ENCODE measurements around the gene MXD4. TPM values are rescaled to one million over a fixed set of nuclear protein-coding genes. Genes with fewer than 3 reads are reported as not detected.

The MXD4 gene
- total and polyA plus RNA-seq, 2 of the 13 experiments (the other 11 are each of a cell fraction or from before 2014, with no cell fraction given): 29.0 to 31.3 TPM

DNA sequence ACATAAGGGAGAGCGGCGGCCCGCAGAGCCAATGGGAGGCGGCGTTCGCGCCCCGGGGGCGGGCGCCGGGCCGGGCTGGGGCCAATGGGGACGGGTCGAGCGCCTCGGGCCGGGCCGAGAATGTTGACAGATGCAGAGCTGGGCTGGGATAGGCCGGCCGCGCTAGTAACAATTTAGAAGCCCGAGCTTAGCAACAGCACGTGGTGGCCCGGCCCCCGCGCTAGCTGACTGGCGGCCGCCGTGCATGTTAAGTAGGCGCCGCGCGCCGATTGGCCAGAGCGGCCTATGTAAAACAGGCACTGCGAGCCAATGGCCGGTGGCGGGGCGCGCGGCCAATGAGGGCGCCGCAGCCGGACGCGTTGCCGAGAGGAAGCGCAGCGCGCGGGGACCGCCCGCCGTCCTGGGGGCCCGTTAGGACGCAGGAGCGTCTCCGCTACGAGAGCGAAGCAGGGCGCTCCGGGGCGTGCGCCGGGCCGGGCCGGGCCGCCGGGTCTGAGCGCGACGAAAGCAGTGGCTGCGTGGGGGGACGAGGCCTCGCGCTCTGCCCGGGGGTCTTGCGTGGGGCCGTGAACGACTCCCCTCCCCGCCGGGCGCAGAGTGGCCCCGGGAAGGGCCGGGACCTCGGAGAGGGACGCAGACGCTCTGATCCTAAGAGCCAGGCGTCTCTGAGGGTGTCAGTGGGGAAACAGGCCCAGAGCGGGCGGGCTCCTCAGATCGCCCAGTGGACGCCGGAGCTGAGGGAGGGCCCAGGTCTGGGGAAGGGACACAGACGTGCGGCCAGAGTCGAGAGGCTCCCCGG, 435 bp upstream of the MXD4 start (continued):
- TF ChIP-seq, protein P1, sequence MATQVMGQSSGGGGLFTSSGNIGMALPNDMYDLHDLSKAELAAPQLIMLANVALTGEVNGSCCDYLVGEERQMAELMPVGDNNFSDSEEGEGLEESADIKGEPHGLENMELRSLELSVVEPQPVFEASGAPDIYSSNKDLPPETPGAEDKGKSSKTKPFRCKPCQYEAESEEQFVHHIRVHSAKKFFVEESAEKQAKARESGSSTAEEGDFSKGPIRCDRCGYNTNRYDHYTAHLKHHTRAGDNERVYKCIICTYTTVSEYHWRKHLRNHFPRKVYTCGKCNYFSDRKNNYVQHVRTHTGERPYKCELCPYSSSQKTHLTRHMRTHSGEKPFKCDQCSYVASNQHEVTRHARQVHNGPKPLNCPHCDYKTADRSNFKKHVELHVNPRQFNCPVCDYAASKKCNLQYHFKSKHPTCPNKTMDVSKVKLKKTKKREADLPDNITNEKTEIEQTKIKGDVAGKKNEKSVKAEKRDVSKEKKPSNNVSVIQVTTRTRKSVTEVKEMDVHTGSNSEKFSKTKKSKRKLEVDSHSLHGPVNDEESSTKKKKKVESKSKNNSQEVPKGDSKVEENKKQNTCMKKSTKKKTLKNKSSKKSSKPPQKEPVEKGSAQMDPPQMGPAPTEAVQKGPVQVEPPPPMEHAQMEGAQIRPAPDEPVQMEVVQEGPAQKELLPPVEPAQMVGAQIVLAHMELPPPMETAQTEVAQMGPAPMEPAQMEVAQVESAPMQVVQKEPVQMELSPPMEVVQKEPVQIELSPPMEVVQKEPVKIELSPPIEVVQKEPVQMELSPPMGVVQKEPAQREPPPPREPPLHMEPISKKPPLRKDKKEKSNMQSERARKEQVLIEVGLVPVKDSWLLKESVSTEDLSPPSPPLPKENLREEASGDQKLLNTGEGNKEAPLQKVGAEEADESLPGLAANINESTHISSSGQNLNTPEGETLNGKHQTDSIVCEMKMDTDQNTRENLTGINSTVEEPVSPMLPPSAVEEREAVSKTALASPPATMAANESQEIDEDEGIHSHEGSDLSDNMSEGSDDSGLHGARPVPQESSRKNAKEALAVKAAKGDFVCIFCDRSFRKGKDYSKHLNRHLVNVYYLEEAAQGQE (IDR thresholded peaks at IDR 0.05; ENCODE audit: borderline replicate concordance in 1 of 2, low read depth in 1 of 2, low read length in 2 of 2): 0 out of 4 replicates have a peak, but pooled peaks of 1 of the 2 experiments have one; percentile 31
- peak; percentile 68; the same call in 1 of the 2 replicates for TF ChIP-seq TAF1 (CRISPR knock-in tag; IDR thresholded peaks at IDR 0.05)
- TF ChIP-seq ZNF331 (CRISPR knock-in tag; IDR thresholded peaks at IDR 0.05): peak; percentile 43; the same call in 1 of the 2 replicates
- TF ChIP-seq YY1 (IDR thresholded peaks at IDR 0.05; ENCODE audit: insufficient read depth, insufficient replicate concordance, low read depth, low read length): peak; percentile 48
- no peak for TF ChIP-seq ZNF484 (CRISPR knock-in tag; IDR thresholded peaks at IDR 0.05; ENCODE audit: borderline replicate concordance, low read depth)
- peak; percentile 49; the same call in 1 of the 2 replicates for TF ChIP-seq ZNF724P (CRISPR knock-in tag; IDR thresholded peaks at IDR 0.05; ENCODE audit: borderline replicate concordance)
- peak; percentile 94 for TF ChIP-seq ARID4A (CRISPR knock-in tag; IDR thresholded peaks at IDR 0.05; ENCODE audit: borderline replicate concordance)
- no peak for TF ChIP-seq ZNF24 (IDR thresholded peaks at IDR 0.05)
- TF ChIP-seq ZNF274 (CRISPR knock-in tag; IDR thresholded peaks at IDR 0.05): peak; percentile 61; the same call in 1 of the 2 replicates
- peak; percentile 24; the same call in 1 of the 2 replicates for TF ChIP-seq PAXIP1 (CRISPR knock-in tag; conservative IDR thresholded peaks at IDR 0.05)
- peak; percentile 48; the same call in 1 of the 2 replicates for TF ChIP-seq ELF3 (CRISPR knock-in tag; IDR thresholded peaks at IDR 0.05)
- TF ChIP-seq ZBTB8A (CRISPR knock-in tag; IDR thresholded peaks at IDR 0.05; ENCODE audit: borderline replicate concordance, low read depth): peak; percentile 75; the same call in 1 of the 2 replicates
- TF ChIP-seq IRX3 (CRISPR knock-in tag; IDR thresholded peaks at IDR 0.05; ENCODE audit: borderline replicate concordance, low read depth): peak; percentile 75; the same call in 1 of the 2 replicates

Data from HepG2 (cell line).